Measurements from ENCODE around the gene UNKL.

GRCh38 chr16:1322407-1322806 is 92.1 kb downstream of the UNKL start:
- no peak for TF ChIP-seq CTCF (IDR thresholded peaks at IDR 0.05; ENCODE audit: borderline replicate concordance, extremely low read depth, low read length, poor library complexity, severe bottlenecking)
- TF ChIP-seq EZH2 (IDR thresholded peaks at IDR 0.05; ENCODE audit: borderline replicate concordance, low read depth, low read length, severe bottlenecking) = no peak
